GM23338 (cell line): ENCODE results near the gene TGFBR3. TPM values are rescaled to one million over a fixed set of nuclear protein-coding genes. Genes with fewer than 3 reads are reported as not detected.

Experiments used
- ATAC-seq: fragments of 200-7000 bp; cut with Tn5 transposase; 3 replicates; pipeline ENCODE4 v1.9.1; 2020
- DNase-seq: peaks from one replicate; pipeline ENCODE4 v3.0.0-alpha.2; 2015; ENCODE audit warnings: low spot score
- H2AFZ ChIP-seq: fragments of 200-600 bp; sonication (generic); 2 replicates; pipeline ENCODE4 v1.8.0; 2016; ENCODE audit warnings: antibody characterized with exemption, mild to moderate bottlenecking, moderate library complexity
- H3F3A ChIP-seq: fragments of 200-600 bp; sonication (generic); replicated peaks from 2 replicates; pipeline ENCODE4 v1.8.0; 2017; ENCODE audit warnings: antibody characterized with exemption, mixed run types, low read depth
- H3K27ac ChIP-seq: fragments of 200-600 bp; sonication (generic); 2 replicates; pipeline ENCODE4 v1.6.1; 2016; ENCODE audit warnings: low read depth
- H3K27me3 ChIP-seq: fragments of 200-600 bp; sonication (generic); 2 replicates; pipeline ENCODE4 v1.8.0; 2016; ENCODE audit warnings: mild to moderate bottlenecking, mixed run types, moderate library complexity; ENCODE audit not compliant: insufficient read depth
- H3K36me3 ChIP-seq: fragments of 200-600 bp; sonication (generic); 2 replicates; pipeline ENCODE4 v1.8.0; 2016; ENCODE audit warnings: mild to moderate bottlenecking; ENCODE audit not compliant: insufficient read depth
- H3K4me1 ChIP-seq: fragments of 200-600 bp; sonication (generic); 2 replicates; pipeline ENCODE4 v1.8.0; 2016; ENCODE audit warnings: mild to moderate bottlenecking, moderate library complexity; ENCODE audit not compliant: insufficient read depth
- H3K4me2 ChIP-seq: fragments of 200-600 bp; sonication (generic); 2 replicates; pipeline ENCODE4 v1.7.1; 2017; ENCODE audit warnings: mixed run types
- H3K4me3 ChIP-seq: fragments of 200-600 bp; sonication (generic); 2 replicates; pipeline ENCODE4 v1.6.1; 2016; ENCODE audit warnings: mixed run types
- H3K79me2 ChIP-seq: fragments of 200-600 bp; sonication (generic); replicated peaks from 2 replicates; pipeline ENCODE4 v1.8.0; 2017; ENCODE audit warnings: mild to moderate bottlenecking; ENCODE audit not compliant: insufficient read depth
- H3K9me2 ChIP-seq: fragments of 200-600 bp; sonication (generic); 2 replicates; pipeline ENCODE4 v1.8.0; 2017; ENCODE audit not compliant: insufficient read depth
- H4K20me1 ChIP-seq: fragments of 200-600 bp; sonication (generic); replicated peaks from 2 replicates; pipeline ENCODE4 v1.8.0; 2017; ENCODE audit warnings: mild to moderate bottlenecking; ENCODE audit not compliant: insufficient read depth
- H3K27ac Mint-ChIP-seq: 2 replicates; pipeline ENCODE4 v1.8.0; 2020; ENCODE audit warnings: inconsistent platforms, mild to moderate bottlenecking, moderate library complexity, mixed read lengths
- H3K27me3 Mint-ChIP-seq: 3 replicates; pipeline ENCODE4 v1.8.0; 2022; ENCODE audit warnings: low read depth, mild to moderate bottlenecking, moderate library complexity, mixed read lengths, inconsistent platforms; ENCODE audit not compliant: insufficient read depth, poor library complexity
- H3K36me3 Mint-ChIP-seq: 3 replicates; pipeline ENCODE4 v1.8.0; 2021; ENCODE audit warnings: low read depth, mild to moderate bottlenecking, inconsistent platforms, moderate library complexity, mixed read lengths
- H3K4me1 Mint-ChIP-seq: 3 replicates; pipeline ENCODE4 v1.8.0; 2020; ENCODE audit warnings: mild to moderate bottlenecking, inconsistent platforms, mixed read lengths
- H3K4me3 Mint-ChIP-seq: 3 replicates; pipeline ENCODE4 v1.8.0; 2021; ENCODE audit warnings: moderate library complexity, mild to moderate bottlenecking, inconsistent platforms, mixed read lengths
- H3K9me3 Mint-ChIP-seq: 3 replicates; pipeline ENCODE4 v1.8.0; 2020; ENCODE audit warnings: moderate library complexity, mild to moderate bottlenecking, inconsistent platforms, mixed read lengths
- EZH2phosphoT487 ChIP-seq: fragments of 200-600 bp; sonication (generic); IDR thresholded peaks from one replicate; pipeline ENCODE4 v1.8.1; 2018; ENCODE audit warnings: antibody characterized with exemption; ENCODE audit not compliant: unreplicated experiment
- JUNB ChIP-seq: IDR thresholded peaks from one replicate; pipeline ENCODE4 v1.6.1; 2016; ENCODE audit warnings: antibody characterized with exemption; ENCODE audit not compliant: unreplicated experiment
- REST ChIP-seq: IDR thresholded peaks from one replicate; pipeline ENCODE4 v1.6.1; 2018; ENCODE audit warnings: antibody characterized with exemption; ENCODE audit not compliant: unreplicated experiment
- ZNF114 ChIP-seq: fragments of 250-450 bp; sonication (Bioruptor Pico); IDR thresholded peaks from 2 replicates; pipeline ENCODE4 v1.5.0; 2020; ENCODE audit warnings: mild to moderate bottlenecking, moderate library complexity
- ZNF331 ChIP-seq: fragments of 250-450 bp; sonication (Bioruptor Pico); IDR thresholded peaks from 2 replicates; pipeline ENCODE4 v1.5.0; 2020; ENCODE audit warnings: low read depth, mild to moderate bottlenecking, moderate library complexity
- polyA plus RNA-seq: library from polyadenylated mRNA; unstranded; fragments of >200 nt; fragmentation: Nextera tagmentation; extraction: Ambion mirVana; gene quantifications from 2 replicates; pipeline ENCODE4 v1.2.1, GENCODE V29; 2016
- total RNA-seq: library from RNA; depleted of rRNA; stranded (reverse); fragments of >200 nt; shearing (Covaris generic); gene quantifications from 2 replicates; pipeline ENCODE4 v1.2.3, GENCODE V29; 2014

The TGFBR3 gene
- total and polyA plus RNA-seq, 2 experiments from 2014 or later, result 1.7 to 2.9 TPM

GRCh38 chr1:91752324-91752723, 133.6 kb downstream of the TGFBR3 start:
- H4K20me1 ChIP-seq, result no peaks in the 10 kb centered on the region
- H3K9me2 ChIP-seq, result no peaks in the 10 kb centered on the region; the same call in 1 of the 2 replicates
- H3K27ac ChIP-seq, result no peak overlapping the region
- H3F3A ChIP-seq, result no peaks in the 10 kb centered on the region
- H3K36me3 ChIP-seq, result no peaks in the 10 kb centered on the region
- no peak overlapping the region for H2AFZ ChIP-seq
- peaks cover 8% of the 10 kb centered on the region for H3K4me1 Mint-ChIP-seq
- H3K4me3 Mint-ChIP-seq, result no peak overlapping the region
- no peak for DNase-seq
- no peak overlapping the region for H3K27ac Mint-ChIP-seq
- H3K27me3 ChIP-seq, result no peaks in the 10 kb centered on the region
- H3K27me3 Mint-ChIP-seq, result peaks cover 2% of the 10 kb centered on the region
- ATAC-seq, result no peak
- H3K4me3 ChIP-seq, result no peak overlapping the region
- H3K4me1 ChIP-seq, result no peaks in the 10 kb centered on the region
- H3K36me3 Mint-ChIP-seq, result 0 out of 3 replicates have a peak, but pooled peaks cover 3% of the 10 kb centered on the region
- TF ChIP-seq JUNB (no peak), ZNF331 (CRISPR knock-in tag) (no peak), REST (no peak), EZH2phosphoT487 (no peak)
- H3K4me2 ChIP-seq, result no peak overlapping the region
- H3K9me3 Mint-ChIP-seq, result peaks cover 2% of the 10 kb centered on the region; the same call in 2 of the 3 replicates
- no peaks in the 10 kb centered on the region for H3K79me2 ChIP-seq

GRCh38 chr1:91751275-91751674, 134.7 kb downstream of the TGFBR3 start:
- Mint-ChIP-seq H3K27me3 (peaks cover 2% of the 10 kb centered on the region), H3K4me3 (no peak overlapping the region), H3K9me3 (peaks cover 8% of the 10 kb centered on the region), H3K36me3 (peaks cover 9% of the 10 kb centered on the region; the same call in 1 of the 3 replicates), H3K4me1 (peaks cover 8% of the 10 kb centered on the region), H3K27ac (no peak overlapping the region)
- no peaks in the 10 kb centered on the region; the same call in 1 of the 2 replicates for H3K9me2 ChIP-seq
- no peaks in the 10 kb centered on the region for H4K20me1 ChIP-seq
- no peak overlapping the region for H3K4me3 ChIP-seq
- H3K4me1 ChIP-seq, result no peaks in the 10 kb centered on the region
- no peaks in the 10 kb centered on the region for H3K27me3 ChIP-seq
- H3F3A ChIP-seq, result no peaks in the 10 kb centered on the region
- no peak overlapping the region for H3K4me2 ChIP-seq
- H3K79me2 ChIP-seq, result no peaks in the 10 kb centered on the region
- H3K36me3 ChIP-seq, result no peaks in the 10 kb centered on the region; the same call in 1 of the 2 replicates
- DNase-seq, result no peak
- ATAC-seq, result no peak
- no peak overlapping the region for H3K27ac ChIP-seq
- H2AFZ ChIP-seq, result no peak overlapping the region
- no peak for TF ChIP-seq EZH2phosphoT487
- no peak for TF ChIP-seq ZNF114 (CRISPR knock-in tag)
- TF ChIP-seq REST, result no peak
